Inferior parietal cortex (tissue), 1 donor: Measurements from ENCODE around the gene APOB.

Source experiments
- DNase-seq: peaks from one replicate; pipeline ENCODE4 v3.0.0-alpha.2; 2016; ENCODE audit errors: extremely low spot score

Gene APOB

GRCh38 chr2:21043744-21044532 lies at the start of gene APOB:
TSS of gene APOB (minus strand) at chr2:21044073. CDS start at chr2:21043945, 128 bp downstream.
- no peak for DNase-seq

GRCh38 chr2:21092308-21092869 lies 48.5 kb upstream of the APOB start:
- no peak for DNase-seq

GRCh38 chr2:21084401-21084800 lies 40.5 kb upstream of the APOB start:
- no peak for DNase-seq

GRCh38 chr2:21083482-21083881 lies 39.6 kb upstream of the APOB start:
- DNase-seq = no peak

GRCh38 chr2:21078296-21078695 lies 34.4 kb upstream of the APOB start:
- no peak for DNase-seq

- no peak for DNase-seq
Observed at GRCh38 chr2:21072477-21073242, 28.8 kb upstream of the APOB start.

- DNase-seq = no peak
Observed at GRCh38 chr2:21070341-21071257, 26.7 kb upstream of the APOB start.

- DNase-seq = no peak
Observed at GRCh38 chr2:21069746-21070340, 26.0 kb upstream of the APOB start.

GRCh38 chr2:21067859-21068537 lies 24.1 kb upstream of the APOB start:
- no peak for DNase-seq

- no peak for DNase-seq
Observed at GRCh38 chr2:21067125-21067524, 23.3 kb upstream of the APOB start.

- DNase-seq = no peak
Observed at GRCh38 chr2:21059885-21060610, 16.2 kb upstream of the APOB start.

GRCh38 chr2:21057097-21057496 lies 13.2 kb upstream of the APOB start:
- DNase-seq = no peak

GRCh38 chr2:21055879-21056790 lies 12.3 kb upstream of the APOB start:
- DNase-seq = no peak

- DNase-seq = no peak
Observed at GRCh38 chr2:21055451-21055850, 11.6 kb upstream of the APOB start.

- DNase-seq = no peak
Observed at GRCh38 chr2:21054011-21054410, 10.1 kb upstream of the APOB start.

GRCh38 chr2:21052044-21052443 lies 8.2 kb upstream of the APOB start:
- no peak for DNase-seq

GRCh38 chr2:21050164-21050563 lies 6.3 kb upstream of the APOB start:
- DNase-seq = no peak

- DNase-seq = no peak
Observed at GRCh38 chr2:21047141-21048009, 3.5 kb upstream of the APOB start.
